Fibroblast of lung (primary cell): ENCODE data around the gene NRM. TPM values are rescaled to one million over a fixed set of nuclear protein-coding genes. Genes with fewer than 3 reads are reported as not detected.

ENCODE experiments used
- DNase-seq, 2 donors: peaks; one replicate each; pipeline versions ENCODE4 v3.0.0 to v3.0.0-alpha.2; 2010; ENCODE audit warnings: low read depth in 2 of 2
- H2AFZ ChIP-seq: 2 replicates; pipeline ENCODE4 v1.5.1; 2012; ENCODE audit warnings: low read length, control low read depth, inconsistent platforms
- H3K27ac ChIP-seq: 2 replicates; pipeline ENCODE4 v1.5.1; 2011; ENCODE audit warnings: low read length, control low read depth; ENCODE audit not compliant: insufficient read depth
- H3K27me3 ChIP-seq: 2 replicates; pipeline ENCODE4 v1.5.1; 2011; ENCODE audit warnings: mild to moderate bottlenecking, low read length; ENCODE audit not compliant: control insufficient read depth, insufficient read depth
- H3K36me3 ChIP-seq: 2 replicates; pipeline ENCODE4 v1.5.1; 2011; ENCODE audit warnings: low read length; ENCODE audit not compliant: control insufficient read depth, insufficient read depth
- H3K4me1 ChIP-seq: 2 replicates; pipeline ENCODE4 v1.5.1; 2011; ENCODE audit warnings: low read length; ENCODE audit not compliant: control insufficient read depth, insufficient read depth; ENCODE audit errors: extremely low read depth
- H3K4me2 ChIP-seq: 2 replicates; pipeline ENCODE4 v1.5.1; 2011; ENCODE audit warnings: low read length, control low read depth; ENCODE audit not compliant: insufficient read depth; ENCODE audit errors: extremely low read depth
- H3K4me3 ChIP-seq, 4 experiments: fragments of 200-600 bp in 1 of 4; sonication (generic) in 1 of 4; replicated peaks in 1 of 4; 2 replicates each; pipeline ENCODE4 v1.5.1; 2011 to 2016; ENCODE audit warnings: low read length in 4 of 4, low read depth in 3 of 4, mild to moderate bottlenecking in 3 of 4, control low read depth in 2 of 4, inconsistent platforms in 1 of 4, mixed read lengths in 1 of 4; ENCODE audit not compliant: insufficient read depth in 1 of 4; ENCODE audit errors: control extremely low read depth in 1 of 4
- H3K79me2 ChIP-seq: 2 replicates; pipeline ENCODE4 v1.5.1; 2012; ENCODE audit warnings: mild to moderate bottlenecking, low read length, inconsistent platforms; ENCODE audit not compliant: control insufficient read depth, insufficient read depth
- H3K9ac ChIP-seq: 2 replicates; pipeline ENCODE4 v1.5.1; 2011; ENCODE audit warnings: mild to moderate bottlenecking, low read length, control low read depth; ENCODE audit not compliant: insufficient read depth
- H3K9me3 ChIP-seq: 2 replicates; pipeline ENCODE4 v1.5.1; 2012; ENCODE audit warnings: low read depth, low read length; ENCODE audit not compliant: control insufficient read depth, insufficient read depth
- H4K20me1 ChIP-seq: 2 replicates; pipeline ENCODE4 v1.5.1; 2011; ENCODE audit warnings: low read length; ENCODE audit not compliant: control insufficient read depth, insufficient read depth; ENCODE audit errors: extremely low read depth
- CTCF ChIP-seq, 2 donors: IDR thresholded peaks in 1 of 2; conservative IDR thresholded peaks in 1 of 2; 1 replicate in 1 of 2; 2 replicates in 1 of 2; pipeline ENCODE4 v1.5.1; 2011 to 2012; ENCODE audit warnings: low read length in 2 of 2, control low read depth in 1 of 2, inconsistent platforms in 1 of 2, low read depth in 1 of 2, mild to moderate bottlenecking in 1 of 2
- EZH2 ChIP-seq: IDR thresholded peaks from 2 replicates; pipeline ENCODE4 v1.5.1; 2012; ENCODE audit warnings: low read length, control low read depth, mild to moderate bottlenecking; ENCODE audit errors: missing control alignments
- polyA plus RNA-seq, 2 donors: library from polyadenylated mRNA; depleted of rRNA in 1 of 2; stranded (reverse) in 1 of 2; unstranded in 1 of 2; fragments of >200 nt; gene quantifications; 2 replicates each; pipeline ENCODE4 v1.2.1, GENCODE V29; 2011 to 2012; ENCODE audit warnings: missing spikeins in 1 of 2
- total RNA-seq: library from RNA; depleted of rRNA; stranded (reverse); fragments of >200 nt; gene quantifications from 2 replicates; pipeline ENCODE4 v1.2.1, GENCODE V29; 2014

The NRM gene
- total and polyA plus RNA-seq, 2 donors (not counting 1 experiment from before 2014, with no cell fraction given) = 2.5 to 18.3 TPM

- peaks cover 2% of the 10 kb centered on the region for H3K4me1 ChIP-seq
- no peak overlapping the region for H2AFZ ChIP-seq
- H4K20me1 ChIP-seq = no peaks in the 10 kb centered on the region
- H3K4me2 ChIP-seq = no peak overlapping the region
- no peak for DNase-seq
- H3K27me3 ChIP-seq = no peaks in the 10 kb centered on the region
- no peak overlapping the region for H3K9ac ChIP-seq
- no peak overlapping the region for H3K27ac ChIP-seq
- H3K79me2 ChIP-seq = peaks cover 6% of the 10 kb centered on the region
- peaks cover 10% of the 10 kb centered on the region for H3K36me3 ChIP-seq
- TF ChIP-seq EZH2 (no peak), CTCF (conservative IDR thresholded peaks at IDR 0.05 in 1 of 2, IDR thresholded peaks at IDR 0.05 in 1 of 2; ENCODE audit: low read depth in 1 of 2, low read length in 2 of 2) (no peak)
- H3K4me3 ChIP-seq = no peak overlapping the region
- no peaks in the 10 kb centered on the region for H3K9me3 ChIP-seq
These were observed 21.7 kb upstream of the NRM start for GRCh38 chr6:30712441-30712945.

GRCh38 chr6:30711758-30712380 lies 21.1 kb upstream of the NRM start:
- TF ChIP-seq EZH2 = no peak
- TF ChIP-seq CTCF (conservative IDR thresholded peaks at IDR 0.05 in 1 of 2, IDR thresholded peaks at IDR 0.05 in 1 of 2; ENCODE audit: low read depth in 1 of 2, low read length in 2 of 2) = no peak
- H3K79me2 ChIP-seq = peaks cover 6% of the 10 kb centered on the region
- H3K4me2 ChIP-seq = no peak overlapping the region
- H3K36me3 ChIP-seq = peaks cover 10% of the 10 kb centered on the region
- H2AFZ ChIP-seq = no peak overlapping the region
- H4K20me1 ChIP-seq = no peaks in the 10 kb centered on the region
- H3K9me3 ChIP-seq = no peaks in the 10 kb centered on the region
- no peak overlapping the region for H3K27ac ChIP-seq
- no peak for DNase-seq
- H3K4me3 ChIP-seq = no peak overlapping the region
- no peak overlapping the region for H3K9ac ChIP-seq
- no peaks in the 10 kb centered on the region for H3K27me3 ChIP-seq
- peaks cover 2% of the 10 kb centered on the region for H3K4me1 ChIP-seq

GRCh38 chr6:30709101-30709868 lies 18.5 kb upstream of the NRM start:
- no peaks in the 10 kb centered on the region for H3K9me3 ChIP-seq
- TF ChIP-seq CTCF (conservative IDR thresholded peaks at IDR 0.05 in 1 of 2, IDR thresholded peaks at IDR 0.05 in 1 of 2; ENCODE audit: low read depth in 1 of 2, low read length in 2 of 2) = no peak
- TF ChIP-seq EZH2 = no peak

More at GRCh38 chr6:30709101-30709868, 18.5 kb upstream of the NRM start:
- no peak for DNase-seq
- Histone ChIP-seq H3K27ac (no peak overlapping the region), H4K20me1 (no peaks in the 10 kb centered on the region), H3K36me3 (peaks cover 10% of the 10 kb centered on the region), H2AFZ (no peak overlapping the region), H3K79me2 (no peaks in the 10 kb centered on the region), H3K27me3 (no peaks in the 10 kb centered on the region), H3K4me2 (no peak overlapping the region), H3K4me1 (no peaks in the 10 kb centered on the region), H3K9ac (no peak overlapping the region), H3K4me3 (no peak overlapping the region)
